ENCODE measurements around the gene SCARB1.

DNA sequence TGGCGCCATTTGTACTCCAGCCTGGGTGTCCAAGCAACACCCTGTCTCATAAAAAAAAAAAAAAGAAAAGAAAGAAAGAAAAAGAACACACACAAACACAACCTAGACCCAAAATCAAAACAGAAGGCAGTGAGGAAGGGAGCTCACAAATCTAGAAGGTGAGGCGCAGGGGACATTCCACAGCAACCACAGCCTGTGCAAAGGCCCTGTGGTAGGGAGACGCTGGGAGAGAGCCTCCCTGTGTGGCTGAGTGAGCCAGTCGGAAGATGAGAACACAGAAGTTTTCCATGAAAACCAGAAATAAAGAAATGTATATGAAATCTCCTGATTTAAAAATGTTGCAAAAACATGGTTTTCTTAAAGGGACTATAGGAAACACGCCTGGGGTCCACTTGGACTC lies 44.6 kb downstream of the SCARB1 start:
- TF ChIP-seq, protein P1, sequence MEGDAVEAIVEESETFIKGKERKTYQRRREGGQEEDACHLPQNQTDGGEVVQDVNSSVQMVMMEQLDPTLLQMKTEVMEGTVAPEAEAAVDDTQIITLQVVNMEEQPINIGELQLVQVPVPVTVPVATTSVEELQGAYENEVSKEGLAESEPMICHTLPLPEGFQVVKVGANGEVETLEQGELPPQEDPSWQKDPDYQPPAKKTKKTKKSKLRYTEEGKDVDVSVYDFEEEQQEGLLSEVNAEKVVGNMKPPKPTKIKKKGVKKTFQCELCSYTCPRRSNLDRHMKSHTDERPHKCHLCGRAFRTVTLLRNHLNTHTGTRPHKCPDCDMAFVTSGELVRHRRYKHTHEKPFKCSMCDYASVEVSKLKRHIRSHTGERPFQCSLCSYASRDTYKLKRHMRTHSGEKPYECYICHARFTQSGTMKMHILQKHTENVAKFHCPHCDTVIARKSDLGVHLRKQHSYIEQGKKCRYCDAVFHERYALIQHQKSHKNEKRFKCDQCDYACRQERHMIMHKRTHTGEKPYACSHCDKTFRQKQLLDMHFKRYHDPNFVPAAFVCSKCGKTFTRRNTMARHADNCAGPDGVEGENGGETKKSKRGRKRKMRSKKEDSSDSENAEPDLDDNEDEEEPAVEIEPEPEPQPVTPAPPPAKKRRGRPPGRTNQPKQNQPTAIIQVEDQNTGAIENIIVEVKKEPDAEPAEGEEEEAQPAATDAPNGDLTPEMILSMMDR (IDR thresholded peaks at IDR 0.05), result no peak
- TF ChIP-seq POLR2A (IDR thresholded peaks at IDR 0.05), result no peak

All from body of pancreas (tissue), 4 donors.